HG02763 (cell line): ENCODE data around the gene C11orf42.
"Not testable (repeated sequence)": the region's sequence is repeated elsewhere in the genome, so short reads cannot be mapped to it uniquely, and the experiment has no call there.

Source experiments
- ATAC-seq: cut with Tn5 transposase; IDR thresholded peaks from one replicate; pipeline ENCODE4 v1.9.1; 2021; ENCODE audit warnings: mild to moderate bottlenecking, moderate library complexity; ENCODE audit not compliant: unreplicated experiment

Gene C11orf42

DNA sequence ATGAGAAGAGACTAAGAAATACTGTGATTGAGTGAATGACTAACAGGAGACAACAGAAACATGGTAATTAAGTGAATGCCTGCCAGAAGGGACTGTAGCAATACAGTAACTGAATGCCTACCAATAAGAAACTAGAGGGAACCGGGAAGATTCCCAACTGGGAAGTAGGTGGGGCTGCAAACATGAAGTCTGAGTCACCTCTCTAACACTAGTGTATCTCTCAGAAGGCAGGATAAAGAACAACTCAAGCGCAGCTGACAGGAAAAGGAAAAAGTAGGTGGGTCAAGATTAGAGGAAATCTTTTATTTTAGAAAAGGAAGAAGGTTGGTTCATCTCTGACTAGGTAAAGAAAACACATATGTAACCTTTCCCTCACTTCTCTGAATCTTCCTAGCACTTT lies 14.0 kb downstream of the C11orf42 start:
- no peak for ATAC-seq

DNA sequence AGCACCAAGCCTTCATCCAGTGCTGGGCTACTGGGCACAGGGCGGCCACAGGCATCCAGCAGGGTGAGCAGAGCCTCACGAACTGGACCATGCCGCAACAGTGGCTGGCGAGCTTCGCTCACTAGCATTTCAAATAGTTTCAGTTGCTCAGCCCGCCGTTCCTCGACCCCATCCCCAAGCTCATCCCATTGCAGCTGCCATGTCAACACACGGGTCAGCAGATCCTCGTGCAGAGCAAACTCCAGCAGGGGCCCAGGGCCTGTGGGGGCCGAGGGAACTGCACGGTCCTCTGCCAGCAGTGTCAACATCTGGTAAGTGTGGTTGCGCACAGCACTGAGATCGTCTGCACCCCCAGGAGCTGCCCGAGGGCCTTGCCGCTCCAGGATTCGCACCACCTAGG lies 18.5 kb downstream of the C11orf42 start:
- no peak for ATAC-seq

DNA sequence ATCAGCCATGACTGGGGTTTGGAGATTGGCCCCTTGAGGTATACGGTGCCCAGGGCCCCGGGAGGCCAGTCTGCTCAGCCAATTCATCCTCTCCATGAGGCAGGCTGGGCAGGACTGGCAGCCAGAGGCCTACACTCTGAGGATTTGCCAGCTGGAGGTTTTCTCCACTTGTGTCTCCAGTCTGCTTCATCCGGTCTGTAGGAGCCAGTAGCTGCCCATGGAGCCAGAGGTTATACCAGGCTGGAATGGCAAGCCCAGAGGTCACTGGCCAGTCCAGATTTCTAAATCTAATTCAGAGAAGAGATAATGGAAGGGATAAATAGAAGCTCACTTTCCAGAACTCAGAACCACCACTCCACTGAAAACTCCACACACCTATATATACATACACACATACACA lies 19.1 kb downstream of the C11orf42 start:
- no peak for ATAC-seq

DNA sequence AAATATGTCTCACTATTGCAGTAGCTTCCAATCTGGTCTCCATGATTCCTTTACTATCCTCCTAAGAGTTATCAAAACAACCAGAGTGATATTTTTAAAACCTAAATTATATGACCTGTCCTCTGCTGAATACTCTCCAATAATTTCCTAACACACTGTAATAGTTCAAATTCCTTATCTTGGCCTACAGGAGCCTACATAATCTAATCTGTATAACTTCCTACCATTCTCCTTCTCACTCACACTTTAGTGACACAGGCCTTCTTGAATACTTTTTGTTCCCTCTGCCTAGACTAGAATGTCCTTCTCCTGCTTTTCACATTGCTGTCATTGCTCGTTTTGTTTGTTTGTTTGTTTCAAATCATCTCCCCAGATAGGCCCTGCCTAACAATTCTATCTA lies 19.7 kb downstream of the C11orf42 start:
- ATAC-seq = no peak

DNA sequence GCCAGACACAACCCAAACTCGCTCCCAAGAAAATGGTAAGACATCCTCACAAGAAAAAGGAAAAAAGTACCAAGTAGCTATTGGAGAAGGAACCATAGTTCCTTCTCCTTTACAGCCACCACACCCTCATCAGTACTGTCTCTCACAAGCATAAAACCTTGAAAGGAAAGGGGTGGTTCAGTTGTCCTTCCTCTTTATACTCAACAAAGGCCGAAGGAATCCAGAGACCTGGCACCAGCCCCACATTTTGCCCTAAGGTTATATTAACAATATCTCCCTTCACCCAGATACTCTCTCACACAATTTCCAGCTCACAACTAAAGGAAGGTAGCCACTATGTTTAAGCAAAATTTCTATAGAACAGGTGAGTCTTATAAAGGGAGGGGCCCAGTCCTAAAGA lies 20.5 kb downstream of the C11orf42 start:
- ATAC-seq = no peak

DNA sequence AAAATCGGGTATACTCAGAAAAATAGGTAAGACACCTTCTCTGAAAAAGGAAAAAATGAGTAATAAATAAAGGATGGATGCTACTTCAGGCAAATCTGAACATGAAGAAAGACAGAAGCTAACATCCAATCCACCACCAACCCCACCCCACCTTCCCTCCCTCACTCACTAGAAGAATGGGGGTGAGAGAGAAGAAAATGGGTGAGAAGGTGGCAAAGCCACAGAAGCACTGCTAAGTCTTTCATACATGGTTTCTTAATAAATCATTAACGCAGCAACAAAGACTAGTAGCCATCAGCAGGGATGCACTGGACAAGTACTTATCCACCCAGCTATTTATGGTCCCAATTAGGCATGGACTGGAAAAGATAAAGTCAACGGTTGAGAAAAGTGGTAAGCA lies 23.2 kb downstream of the C11orf42 start:
- ATAC-seq = no peak

- ATAC-seq = no peak
These were observed 24.6 kb downstream of the C11orf42 start for GRCh38 chr11:6229911-6230310.

DNA sequence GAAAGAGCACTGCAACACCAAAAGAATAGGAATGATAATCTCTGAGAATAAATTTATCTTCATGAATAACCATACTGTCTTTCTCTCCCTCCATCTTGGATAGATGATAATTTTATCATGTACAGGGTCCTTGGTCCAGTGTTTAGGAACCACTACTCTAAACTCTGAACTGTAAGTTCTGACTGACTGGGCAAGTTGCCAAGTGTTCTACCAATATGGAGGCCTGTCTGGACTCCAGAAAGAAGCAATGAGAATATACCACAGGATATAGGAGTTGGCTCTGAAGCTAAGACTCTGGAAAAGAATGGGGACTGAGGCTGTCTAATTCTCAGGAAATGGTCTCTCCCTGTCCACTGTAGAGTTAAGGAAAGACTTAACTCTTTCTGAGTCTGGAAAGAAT lies 27.5 kb downstream of the C11orf42 start:
- no peak for ATAC-seq

DNA sequence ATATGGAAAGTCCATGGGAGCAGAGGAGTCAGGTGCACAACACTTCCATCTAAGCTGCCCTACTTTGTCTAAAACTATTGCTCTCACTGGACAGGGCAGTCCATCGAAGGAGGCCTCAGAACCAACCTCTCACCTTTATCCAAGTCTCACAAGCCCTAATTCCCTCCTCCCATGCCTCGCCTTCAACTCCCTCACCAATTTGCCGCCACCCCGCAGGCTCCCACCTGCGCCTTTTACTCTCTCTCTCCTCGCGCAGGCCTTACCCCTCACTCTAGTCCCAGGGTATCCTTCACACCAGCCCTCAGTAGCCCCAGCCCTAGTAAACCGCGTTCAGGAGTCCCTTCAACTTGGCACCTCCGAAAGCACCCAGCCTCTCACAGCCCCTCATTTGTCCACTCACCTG lies 28.6 kb downstream of the C11orf42 start:
- no peak for ATAC-seq

GRCh38 chr11:6234387-6235107 lies 29.2 kb downstream of the C11orf42 start, which contains the start of gene FHIP1B:
Gene FHIP1B, minus strand, starts transcription at chr11:6234636. Its CDS starts 10,120 bp downstream, at chr11:6224516.
- ATAC-seq = peak; percentile 92

DNA sequence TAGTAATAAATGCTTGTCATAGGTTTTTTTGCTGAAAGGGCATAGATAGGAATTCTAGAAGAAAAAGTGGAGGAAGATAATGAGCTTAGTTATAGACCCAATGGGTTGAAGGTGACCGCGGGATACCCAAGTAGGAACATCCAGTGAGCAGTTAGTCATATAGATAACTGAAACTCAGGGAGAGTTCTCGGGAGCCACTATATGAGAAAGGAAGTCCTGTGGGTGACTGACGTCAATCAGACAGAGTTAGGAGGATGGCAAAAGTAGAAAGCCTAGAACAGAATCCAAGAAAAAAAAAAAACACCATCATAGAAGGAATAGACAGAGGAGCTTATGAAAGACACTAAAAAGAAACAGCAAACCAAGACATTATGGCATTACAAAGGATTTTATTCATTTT lies 31.9 kb downstream of the C11orf42 start:
- no peak for ATAC-seq

DNA sequence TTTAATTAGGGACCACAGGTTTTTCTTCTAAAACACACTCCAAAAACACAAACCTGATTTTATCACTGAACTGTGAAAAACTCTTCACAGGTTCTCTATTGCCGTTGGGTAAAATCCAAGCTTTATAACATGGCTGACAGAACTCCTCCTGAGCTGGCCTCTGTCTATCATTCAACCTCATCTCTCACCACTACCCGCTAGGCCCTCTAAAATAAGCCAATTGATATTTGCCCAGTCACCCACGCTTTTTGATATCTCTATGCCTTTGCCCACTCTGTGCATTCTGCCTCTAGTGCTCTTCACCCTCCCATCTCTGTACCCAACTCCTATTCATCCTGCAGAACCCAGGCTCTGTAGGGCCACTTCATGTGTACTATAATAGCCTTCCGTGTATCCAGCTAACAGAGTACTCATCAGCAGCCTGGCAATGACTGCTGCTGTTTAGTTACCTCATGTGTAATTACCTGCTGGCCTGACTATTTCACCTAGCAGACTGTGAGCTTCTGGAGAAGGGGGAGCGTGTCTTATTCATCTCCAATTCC lies 32.5 kb downstream of the C11orf42 start:
- no peak for ATAC-seq

- no peak for ATAC-seq
These were observed 33.5 kb downstream of the C11orf42 start, which contains the start of gene CNGA4 for GRCh38 chr11:6238902-6239301. Gene CNGA4, plus strand, starts transcription at chr11:6239089. Its CDS starts 118 bp downstream, at chr11:6239207.

DNA sequence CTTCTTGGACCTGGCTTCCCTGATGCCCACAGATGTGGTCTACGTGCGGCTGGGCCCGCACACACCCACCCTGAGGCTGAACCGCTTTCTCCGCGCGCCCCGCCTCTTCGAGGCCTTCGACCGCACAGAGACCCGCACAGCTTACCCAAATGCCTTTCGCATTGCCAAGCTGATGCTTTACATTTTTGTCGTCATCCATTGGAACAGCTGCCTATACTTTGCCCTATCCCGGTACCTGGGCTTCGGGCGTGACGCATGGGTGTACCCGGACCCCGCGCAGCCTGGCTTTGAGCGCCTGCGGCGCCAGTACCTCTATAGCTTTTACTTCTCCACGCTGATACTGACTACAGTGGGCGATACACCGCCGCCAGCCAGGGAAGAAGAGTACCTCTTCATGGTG lies 34.8 kb downstream of the C11orf42 start:
- no peak for ATAC-seq

GRCh38 chr11:6240781-6241180 lies 35.4 kb downstream of the C11orf42 start:
- ATAC-seq = no peak

DNA sequence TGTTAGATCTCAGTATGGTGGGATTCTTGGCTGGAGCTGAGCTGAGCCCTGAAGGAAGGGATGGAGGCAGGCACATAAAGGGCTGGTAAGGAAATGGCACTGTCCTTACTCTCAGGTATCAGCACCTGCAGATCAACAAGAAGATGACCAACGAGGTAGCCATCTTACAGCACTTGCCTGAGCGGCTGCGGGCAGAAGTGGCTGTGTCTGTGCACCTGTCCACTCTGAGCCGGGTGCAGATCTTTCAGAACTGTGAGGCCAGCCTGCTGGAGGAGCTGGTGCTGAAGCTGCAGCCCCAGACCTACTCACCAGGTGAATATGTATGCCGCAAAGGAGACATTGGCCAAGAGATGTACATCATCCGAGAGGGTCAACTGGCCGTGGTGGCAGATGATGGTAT lies 36.0 kb downstream of the C11orf42 start:
- no peak for ATAC-seq

GRCh38 chr11:6245536-6245935 lies 40.2 kb downstream of the C11orf42 start:
- no peak for ATAC-seq

- ATAC-seq = no peak
These were observed 42.9 kb downstream of the C11orf42 start for GRCh38 chr11:6248248-6248647.

- not testable (repeated sequence) for ATAC-seq
These were observed 43.5 kb downstream of the C11orf42 start for GRCh38 chr11:6248897-6249296.

GRCh38 chr11:6249770-6250555 lies 44.6 kb downstream of the C11orf42 start:
- no peak for ATAC-seq

DNA sequence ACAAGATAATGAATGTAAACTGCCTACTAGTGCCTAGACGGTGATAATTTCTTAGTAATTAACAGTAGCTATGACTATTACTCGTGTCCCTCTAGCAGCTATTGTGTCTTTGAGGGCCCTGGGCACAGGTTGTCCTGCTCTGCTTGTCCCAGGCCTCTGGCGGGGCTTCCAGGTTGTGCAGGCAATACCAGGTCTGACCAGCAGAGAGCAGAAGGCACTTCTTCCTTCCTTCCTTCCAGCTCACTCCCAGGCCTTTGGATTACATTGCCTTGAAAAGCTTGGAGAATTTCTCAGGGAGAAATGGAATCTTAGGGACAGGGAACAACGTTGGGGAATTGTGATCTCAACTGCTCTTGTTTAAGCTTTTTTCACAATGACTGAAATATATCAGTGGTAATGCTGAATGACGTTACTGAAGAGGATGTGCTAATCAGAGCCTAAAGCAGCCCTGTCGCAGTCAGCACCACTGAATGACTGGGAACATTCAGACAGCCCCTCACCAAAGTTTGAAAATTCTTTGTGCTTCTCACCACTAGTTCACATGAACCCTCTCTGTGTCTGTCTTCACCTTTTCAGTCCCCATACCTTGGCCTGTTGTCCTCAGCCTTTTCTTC lies 45.9 kb downstream of the C11orf42 start:
- peak; percentile 73 for ATAC-seq
